Hepatocyte (in vitro differentiated cells): ENCODE data around the gene CARD18. TPM values are rescaled to one million over a fixed set of nuclear protein-coding genes. Genes with fewer than 3 reads are reported as not detected.

Source experiments
- DNase-seq: peaks from one replicate; pipeline ENCODE4 v3.0.0-alpha.2; 2016; ENCODE audit warnings: low spot score
- H2AFZ ChIP-seq: fragments of 200-600 bp; sonication (generic); 2 replicates; pipeline ENCODE4 v1.6.0; 2016; ENCODE audit warnings: antibody characterized with exemption, mild to moderate bottlenecking
- H3K27ac ChIP-seq: fragments of 200-600 bp; sonication (generic); 2 replicates; pipeline ENCODE4 v1.5.1; 2016; ENCODE audit warnings: mild to moderate bottlenecking
- H3K27me3 ChIP-seq: fragments of 200-600 bp; sonication (generic); 2 replicates; pipeline ENCODE4 v1.6.1; 2016
- H3K36me3 ChIP-seq: fragments of 200-600 bp; sonication (generic); replicated peaks from 2 replicates; pipeline ENCODE4 v1.5.1; 2016; ENCODE audit warnings: low read depth; ENCODE audit not compliant: insufficient read depth
- H3K4me1 ChIP-seq: fragments of 200-600 bp; sonication (generic); 2 replicates; pipeline ENCODE4 v1.5.1; 2016; ENCODE audit warnings: mild to moderate bottlenecking, moderate library complexity; ENCODE audit not compliant: insufficient read depth
- H3K4me2 ChIP-seq: fragments of 200-600 bp; sonication (generic); 2 replicates; pipeline ENCODE4 v1.6.0; 2016
- H3K4me3 ChIP-seq: fragments of 200-600 bp; sonication (generic); 2 replicates; pipeline ENCODE4 v1.5.1; 2016; ENCODE audit warnings: mild to moderate bottlenecking
- H3K79me2 ChIP-seq: fragments of 200-600 bp; sonication (generic); 2 replicates; pipeline ENCODE4 v1.6.0; 2017; ENCODE audit warnings: mild to moderate bottlenecking
- H3K9me2 ChIP-seq: fragments of 200-600 bp; sonication (generic); replicated peaks from 2 replicates; pipeline ENCODE4 v1.6.0; 2017; ENCODE audit warnings: mild to moderate bottlenecking; ENCODE audit not compliant: insufficient read depth
- H3K9me3 ChIP-seq: fragments of 200-600 bp; sonication (generic); 2 replicates; pipeline ENCODE4 v1.5.1; 2016; ENCODE audit warnings: low read depth, mild to moderate bottlenecking
- H4K20me1 ChIP-seq: fragments of 200-600 bp; sonication (generic); 2 replicates; pipeline ENCODE4 v1.6.0; 2016; ENCODE audit warnings: mild to moderate bottlenecking; ENCODE audit not compliant: insufficient read depth, poor library complexity, severe bottlenecking
- EZH2 ChIP-seq: fragments of 200-600 bp; sonication (generic); IDR thresholded peaks from 2 replicates; pipeline ENCODE4 v1.6.1; 2016; ENCODE audit warnings: antibody characterized with exemption, mild to moderate bottlenecking, borderline replicate concordance
- EZH2phosphoT487 ChIP-seq: fragments of 200-600 bp; sonication (generic); IDR thresholded peaks from one replicate; pipeline ENCODE4 v1.6.1; 2018; ENCODE audit warnings: antibody characterized with exemption, mild to moderate bottlenecking, low read depth, moderate library complexity; ENCODE audit not compliant: unreplicated experiment, severe bottlenecking
- WGBS: methylation state at CpG from one replicate; pipeline ENCODE4 v1.1.6; 2016; ENCODE audit warnings: low lambda C conversion rate; ENCODE audit errors: missing lambda C conversion rate; 5-methylcytosine and 5-hydroxymethylcytosine counted together
- polyA plus RNA-seq: library from polyadenylated mRNA; unstranded; fragments of >200 nt; fragmentation: Nextera tagmentation; extraction: Ambion mirVana; gene quantifications from 2 replicates; pipeline ENCODE4 v1.2.1, GENCODE V29; 2016
- total RNA-seq: library from RNA; depleted of rRNA; stranded (reverse); fragments of >200 nt; gene quantifications from 2 replicates; pipeline ENCODE4 v1.2.3, GENCODE V29; 2014
- TF ChIP-seq, protein P1 (sequence below): fragments of 200-600 bp; sonication (generic); IDR thresholded peaks from 2 replicates; pipeline ENCODE4 v1.5.1; 2016; ENCODE audit warnings: antibody characterized with exemption, mild to moderate bottlenecking; ENCODE audit not compliant: poor library complexity

The CARD18 gene
- total and polyA plus RNA-seq, 2 experiments from 2014 or later = not detected

DNA sequence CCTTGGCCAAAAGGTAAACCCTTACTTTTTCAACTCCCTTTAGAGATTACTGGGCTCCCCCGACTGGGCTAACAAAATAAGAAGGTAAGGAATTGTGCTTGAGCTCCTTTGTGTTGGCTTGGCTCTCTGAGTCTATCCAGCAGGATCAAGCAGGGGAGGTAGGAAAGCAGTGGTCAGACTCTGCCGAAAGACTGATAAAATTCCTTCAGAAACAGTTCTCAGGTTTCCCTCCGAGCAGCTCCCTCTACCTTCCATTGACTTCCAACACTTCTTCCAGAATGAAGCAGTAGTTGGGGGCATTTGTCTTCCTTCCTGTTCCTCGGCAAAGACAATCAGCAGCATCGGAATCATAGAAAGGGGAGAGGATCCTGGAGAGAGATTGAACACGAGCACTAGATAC is 16.1 kb upstream of the CARD18 start:
- no peaks in the 10 kb centered on the region for H3K27me3 ChIP-seq
- H3K27ac ChIP-seq = no peak overlapping the region
- no peaks in the 10 kb centered on the region for H3K4me1 ChIP-seq
- no peak overlapping the region for H3K4me2 ChIP-seq
- H3K4me3 ChIP-seq = no peak overlapping the region
- H3K9me2 ChIP-seq = no peaks in the 10 kb centered on the region
- no peak overlapping the region for H2AFZ ChIP-seq
- TF ChIP-seq EZH2phosphoT487 = no peak
- TF ChIP-seq, protein P1, sequence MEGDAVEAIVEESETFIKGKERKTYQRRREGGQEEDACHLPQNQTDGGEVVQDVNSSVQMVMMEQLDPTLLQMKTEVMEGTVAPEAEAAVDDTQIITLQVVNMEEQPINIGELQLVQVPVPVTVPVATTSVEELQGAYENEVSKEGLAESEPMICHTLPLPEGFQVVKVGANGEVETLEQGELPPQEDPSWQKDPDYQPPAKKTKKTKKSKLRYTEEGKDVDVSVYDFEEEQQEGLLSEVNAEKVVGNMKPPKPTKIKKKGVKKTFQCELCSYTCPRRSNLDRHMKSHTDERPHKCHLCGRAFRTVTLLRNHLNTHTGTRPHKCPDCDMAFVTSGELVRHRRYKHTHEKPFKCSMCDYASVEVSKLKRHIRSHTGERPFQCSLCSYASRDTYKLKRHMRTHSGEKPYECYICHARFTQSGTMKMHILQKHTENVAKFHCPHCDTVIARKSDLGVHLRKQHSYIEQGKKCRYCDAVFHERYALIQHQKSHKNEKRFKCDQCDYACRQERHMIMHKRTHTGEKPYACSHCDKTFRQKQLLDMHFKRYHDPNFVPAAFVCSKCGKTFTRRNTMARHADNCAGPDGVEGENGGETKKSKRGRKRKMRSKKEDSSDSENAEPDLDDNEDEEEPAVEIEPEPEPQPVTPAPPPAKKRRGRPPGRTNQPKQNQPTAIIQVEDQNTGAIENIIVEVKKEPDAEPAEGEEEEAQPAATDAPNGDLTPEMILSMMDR = no peak
- TF ChIP-seq EZH2 = no peak
- no peak for DNase-seq
- no peaks in the 10 kb centered on the region for H4K20me1 ChIP-seq
- H3K36me3 ChIP-seq = no peaks in the 10 kb centered on the region
- no peaks in the 10 kb centered on the region for H3K9me3 ChIP-seq
- no peaks in the 10 kb centered on the region for H3K79me2 ChIP-seq
- 79% methylated on average over 6 of the region's 6 CpGs for WGBS

DNA sequence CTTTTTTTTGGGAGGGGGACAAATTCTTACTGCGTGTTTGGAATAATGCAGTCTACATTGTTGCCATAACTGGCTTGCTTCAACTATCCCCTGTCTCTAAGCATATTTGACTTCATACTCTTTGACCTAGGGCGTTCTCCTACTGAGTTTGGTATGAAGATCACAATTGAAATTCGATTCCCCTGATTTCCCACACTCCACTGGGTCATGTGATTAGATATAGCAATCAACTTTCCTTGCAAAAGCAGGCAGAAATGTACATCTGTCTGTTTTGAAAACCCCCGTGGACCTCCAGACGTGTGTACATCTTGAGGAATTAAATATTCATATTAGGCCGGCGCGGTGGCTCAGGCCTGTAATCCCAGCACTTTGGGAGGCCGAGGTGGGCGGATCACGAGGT is 13.8 kb upstream of the CARD18 start:
- no peaks in the 10 kb centered on the region for H3K27me3 ChIP-seq
- H3K27ac ChIP-seq = no peak overlapping the region
- H3K4me2 ChIP-seq = no peak overlapping the region
- no peak for TF ChIP-seq EZH2
- TF ChIP-seq, protein P1 = no peak
- TF ChIP-seq EZH2phosphoT487 = no peak
- no peak for DNase-seq
- no peaks in the 10 kb centered on the region for H3K9me2 ChIP-seq
- no peaks in the 10 kb centered on the region for H3K9me3 ChIP-seq
- H4K20me1 ChIP-seq = no peaks in the 10 kb centered on the region
- H3K4me1 ChIP-seq = no peaks in the 10 kb centered on the region
- H2AFZ ChIP-seq = no peak overlapping the region
- 94% methylated on average over 11 of the region's 11 CpGs for WGBS
- H3K4me3 ChIP-seq = no peak overlapping the region
- no peaks in the 10 kb centered on the region for H3K79me2 ChIP-seq
- no peaks in the 10 kb centered on the region for H3K36me3 ChIP-seq

DNA sequence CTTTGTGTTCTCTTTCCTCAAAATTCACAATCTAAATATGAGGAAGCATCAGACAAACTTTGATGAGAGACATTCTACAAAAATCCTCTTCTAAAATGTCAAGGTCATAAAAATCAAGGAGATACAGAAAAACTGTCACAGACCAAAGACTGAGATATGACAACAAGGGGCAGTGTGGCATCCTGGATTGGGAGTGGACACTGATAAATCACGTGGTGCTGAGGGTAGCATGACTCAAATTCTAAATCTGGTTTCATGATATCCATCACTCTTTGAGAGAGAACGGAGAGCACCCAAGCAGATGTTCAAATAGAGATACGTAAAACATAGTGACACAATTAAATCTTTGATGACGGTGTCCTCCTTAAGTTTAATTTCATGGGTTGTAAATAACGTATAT is 13.0 kb upstream of the CARD18 start:
- Histone ChIP-seq H4K20me1 (no peaks in the 10 kb centered on the region), H3K4me1 (no peaks in the 10 kb centered on the region), H2AFZ (no peak overlapping the region), H3K27ac (no peak overlapping the region), H3K9me2 (no peaks in the 10 kb centered on the region), H3K4me2 (no peak overlapping the region), H3K36me3 (no peaks in the 10 kb centered on the region), H3K4me3 (no peak overlapping the region), H3K27me3 (no peaks in the 10 kb centered on the region), H3K79me2 (no peaks in the 10 kb centered on the region), H3K9me3 (no peaks in the 10 kb centered on the region)
- DNase-seq = no peak
- TF ChIP-seq EZH2 (no peak), EZH2phosphoT487 (no peak)
- TF ChIP-seq, protein P1 = no peak
- WGBS = 90% methylated on average over 5 of the region's 5 CpGs

DNA sequence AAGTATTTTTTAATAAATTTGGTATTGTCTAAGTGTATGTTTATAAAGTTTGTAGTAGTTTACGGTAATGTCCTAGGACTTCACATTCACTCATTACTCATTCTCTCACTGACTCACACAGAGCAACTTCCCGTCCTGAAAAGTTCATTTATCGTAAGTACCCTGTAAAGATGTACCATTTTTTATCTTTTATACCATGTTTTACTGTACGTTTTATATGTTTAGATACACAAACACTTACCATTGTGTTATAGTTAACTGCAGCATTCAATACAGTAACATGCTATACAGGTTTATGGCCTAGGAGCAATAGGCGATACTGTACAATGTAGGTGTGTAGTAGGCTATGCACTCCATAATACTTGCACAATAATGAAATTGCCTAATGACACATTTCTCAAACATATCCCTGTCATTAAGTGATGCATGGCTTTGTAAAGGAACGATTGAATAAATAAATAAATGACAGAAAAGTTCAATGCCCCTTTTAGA is 12.5 kb upstream of the CARD18 start:
- Histone ChIP-seq H3K36me3 (no peaks in the 10 kb centered on the region), H3K27ac (no peak overlapping the region), H3K4me3 (no peak overlapping the region), H3K79me2 (no peaks in the 10 kb centered on the region), H3K9me2 (no peaks in the 10 kb centered on the region), H3K9me3 (no peaks in the 10 kb centered on the region), H2AFZ (no peak overlapping the region), H3K4me2 (no peak overlapping the region), H3K4me1 (no peaks in the 10 kb centered on the region), H3K27me3 (no peaks in the 10 kb centered on the region), H4K20me1 (no peaks in the 10 kb centered on the region)
- 81% methylated on average over 6 of the region's 6 CpGs for WGBS
- TF ChIP-seq EZH2phosphoT487 (no peak), EZH2 (no peak)
- TF ChIP-seq, protein P1 = no peak
- no peak for DNase-seq
